Keratinocyte (primary cell): ENCODE measurements around the gene VPS37B.

Source experiments
- EZH2 ChIP-seq: IDR thresholded peaks from one replicate; pipeline ENCODE4 v1.6.1; 2012; ENCODE audit warnings: inconsistent platforms, mild to moderate bottlenecking, low read length, moderate library complexity
- TF ChIP-seq, protein P1 (sequence below), 3 experiments: IDR thresholded peaks in 1 of 3; conservative IDR thresholded peaks in 1 of 3; optimal IDR thresholded peaks in 1 of 3; 2 replicates in 2 of 3; 3 replicates in 1 of 3; pipeline versions ENCODE3 to v1.5.1; 2011; ENCODE audit warnings: low read length in 3 of 3, mild to moderate bottlenecking in 3 of 3, moderate library complexity in 2 of 3, control low read depth in 1 of 3, inconsistent platforms in 1 of 3; ENCODE audit not compliant: insufficient read depth in 2 of 3; ENCODE audit errors: extremely low read depth in 1 of 3

DNA sequence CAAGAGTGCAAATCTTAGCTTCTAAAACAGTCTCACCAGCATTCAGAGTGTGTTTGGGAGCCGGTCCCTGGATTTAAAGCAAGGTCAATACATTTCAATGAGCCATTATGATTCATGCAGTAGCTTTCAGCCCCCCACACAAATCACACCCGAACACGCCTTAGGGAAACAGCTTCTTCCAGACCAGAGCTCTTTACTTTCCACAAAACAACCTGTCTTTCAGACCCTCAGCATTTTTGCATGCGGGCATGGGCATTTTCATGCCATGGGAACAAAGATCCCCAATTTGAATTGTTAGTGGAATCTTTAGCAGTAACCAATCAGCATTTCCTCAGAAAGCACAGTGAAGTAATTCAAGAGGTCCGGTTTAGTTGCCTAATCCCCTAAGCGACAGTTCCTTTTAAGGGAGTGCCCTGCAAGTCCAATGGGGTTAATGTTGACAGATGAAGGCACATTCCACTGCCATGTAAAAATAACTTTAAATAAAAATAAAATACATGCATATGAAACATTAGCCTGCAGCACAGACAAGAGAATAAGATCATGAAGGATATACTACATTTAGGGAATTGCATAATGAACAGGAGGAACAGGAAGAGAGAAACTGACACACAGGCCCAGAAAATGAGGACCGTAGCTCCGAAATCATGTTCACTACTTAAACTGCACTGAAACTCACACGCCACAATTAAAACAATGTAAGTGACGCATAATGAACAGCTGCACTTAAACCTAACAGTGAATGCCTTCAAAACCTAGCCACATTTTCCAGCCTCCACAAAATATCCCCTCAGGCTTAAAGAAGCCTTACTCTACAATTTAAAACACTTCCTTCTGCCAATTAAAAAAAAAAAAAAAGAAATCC lies 4.0 kb downstream of the VPS37B start:
- no peak for TF ChIP-seq EZH2
- TF ChIP-seq, protein P1, sequence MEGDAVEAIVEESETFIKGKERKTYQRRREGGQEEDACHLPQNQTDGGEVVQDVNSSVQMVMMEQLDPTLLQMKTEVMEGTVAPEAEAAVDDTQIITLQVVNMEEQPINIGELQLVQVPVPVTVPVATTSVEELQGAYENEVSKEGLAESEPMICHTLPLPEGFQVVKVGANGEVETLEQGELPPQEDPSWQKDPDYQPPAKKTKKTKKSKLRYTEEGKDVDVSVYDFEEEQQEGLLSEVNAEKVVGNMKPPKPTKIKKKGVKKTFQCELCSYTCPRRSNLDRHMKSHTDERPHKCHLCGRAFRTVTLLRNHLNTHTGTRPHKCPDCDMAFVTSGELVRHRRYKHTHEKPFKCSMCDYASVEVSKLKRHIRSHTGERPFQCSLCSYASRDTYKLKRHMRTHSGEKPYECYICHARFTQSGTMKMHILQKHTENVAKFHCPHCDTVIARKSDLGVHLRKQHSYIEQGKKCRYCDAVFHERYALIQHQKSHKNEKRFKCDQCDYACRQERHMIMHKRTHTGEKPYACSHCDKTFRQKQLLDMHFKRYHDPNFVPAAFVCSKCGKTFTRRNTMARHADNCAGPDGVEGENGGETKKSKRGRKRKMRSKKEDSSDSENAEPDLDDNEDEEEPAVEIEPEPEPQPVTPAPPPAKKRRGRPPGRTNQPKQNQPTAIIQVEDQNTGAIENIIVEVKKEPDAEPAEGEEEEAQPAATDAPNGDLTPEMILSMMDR (optimal IDR thresholded peaks at IDR 0.05 in 1 of 3, IDR thresholded peaks at IDR 0.05 in 1 of 3, conservative IDR thresholded peaks at IDR 0.05 in 1 of 3; ENCODE audit: extremely low read depth in 1 of 3, insufficient read depth in 2 of 3, low read length in 3 of 3): no peak
